Lower leg skin (tissue), 4 donors: ENCODE measurements around the gene ADAM20. TPM values are rescaled to one million over a fixed set of nuclear protein-coding genes. Genes with fewer than 3 reads are reported as not detected.

ENCODE experiments used
- DNase-seq, 2 donors: peaks; one replicate each; pipeline ENCODE4 v3.0.0-alpha.2; 2019; ENCODE audit warnings: low spot score in 2 of 2
- H3K4me3 ChIP-seq: fragments of 200-600 bp; sonication (generic); 2 replicates; pipeline ENCODE4 v1.5.1; 2017; ENCODE audit warnings: mild to moderate bottlenecking, low read depth; ENCODE audit not compliant: poor library complexity, severe bottlenecking
- CTCF ChIP-seq, 3 donors: fragments of 450-650 bp; IDR thresholded peaks; one replicate each; pipeline ENCODE4 v1.5.1; 2016; ENCODE audit warnings: antibody characterized with exemption in 3 of 3, mild to moderate bottlenecking in 3 of 3, moderate library complexity in 2 of 3
- POLR2A ChIP-seq, 2 donors: fragments of 450-650 bp; IDR thresholded peaks; one replicate each; pipeline ENCODE4 v1.6.1; 2016 to 2017; ENCODE audit warnings: antibody characterized with exemption in 2 of 2, mild to moderate bottlenecking in 1 of 2, moderate library complexity in 1 of 2
- WGBS, 2 donors: methylation state at CpG; one replicate each; pipeline ENCODE4 v1.1.5; 2018; 5-methylcytosine and 5-hydroxymethylcytosine counted together
- intact Hi-C: fragments of 100-400 bp; cut with DNase I; formaldehyde crosslinking; loops from one replicate; pipeline ENCODE4 v1.15.0; 2023; ENCODE audit warnings: low total_unique reads
- total RNA-seq, 4 donors: library from RNA; depleted of rRNA; stranded (reverse); fragments of >200 nt; gene quantifications; one replicate each; pipeline ENCODE4 v1.1.0, GENCODE V29; 2016

ADAM20 gene
- 1 to 10 TPM in 1 of 4 donors, under 1 TPM in 2, not detected in 1; 0.58 to 2.1 (median 0.61) TPM for total RNA-seq

- DNase-seq, result no peak
- TF ChIP-seq CTCF (IDR thresholded peaks at IDR 0.05) (no peak), POLR2A (IDR thresholded peaks at IDR 0.05) (no peak)
- intact Hi-C loops, result no loop called here
- H3K4me3 ChIP-seq, result no peak within 1 kb of the TSS
Observed at GRCh38 chr14:70534904-70535303, at the start of gene ADAM20. Gene ADAM20 (minus strand): TSS chr14:70535004. CDS start chr14:70524757, 10,247 bp downstream.

- TF ChIP-seq CTCF (IDR thresholded peaks at IDR 0.05) (no peak), POLR2A (IDR thresholded peaks at IDR 0.05) (no peak)
- no peak for DNase-seq
- intact Hi-C loops, result no loop called here
Observed at GRCh38 chr14:70576891-70577290, 42.1 kb upstream of the ADAM20 start.

DNA sequence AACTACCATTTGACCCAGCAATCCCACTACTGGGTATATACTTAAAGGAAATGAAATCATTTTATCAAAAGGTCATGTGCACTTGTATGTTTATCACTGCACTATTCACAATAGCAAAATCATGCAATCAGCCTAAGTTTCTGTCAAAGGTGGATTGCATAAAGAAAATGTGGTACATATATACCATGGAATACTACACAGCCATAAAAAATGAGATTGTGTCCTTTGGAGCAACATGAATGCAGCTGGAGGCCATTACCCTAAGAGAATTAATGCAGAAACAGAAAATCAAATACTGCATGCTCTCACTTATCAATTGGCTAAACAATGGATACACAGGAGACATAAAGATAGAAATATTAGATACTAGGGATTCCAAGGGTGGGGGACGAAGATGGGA lies 38.2 kb upstream of the ADAM20 start:
- TF ChIP-seq POLR2A (IDR thresholded peaks at IDR 0.05), result no peak
- no peak for TF ChIP-seq CTCF (IDR thresholded peaks at IDR 0.05)
- intact Hi-C loops, result no loop called here
- no peak for DNase-seq
- WGBS, 2 donors, result 96 to 100% methylated on average over 1 of the region's 1 CpG
- no peak overlapping the region for H3K4me3 ChIP-seq

More at GRCh38 chr14:70576891-70577290, 42.1 kb upstream of the ADAM20 start:
- 95 to 97% methylated on average over 2 of the region's 2 CpGs for WGBS, 2 donors
- H3K4me3 ChIP-seq, result no peak overlapping the region

GRCh38 chr14:70571139-70571538 lies 36.3 kb upstream of the ADAM20 start:
- no peak overlapping the region for H3K4me3 ChIP-seq
- 94 to 97% methylated on average over 2 of the region's 2 CpGs for WGBS, 2 donors
- no peak for TF ChIP-seq CTCF (IDR thresholded peaks at IDR 0.05)
- no peak for TF ChIP-seq POLR2A (IDR thresholded peaks at IDR 0.05)
- intact Hi-C loops, result no loop called here
- no peak for DNase-seq

GRCh38 chr14:70567791-70568190 lies 33.0 kb upstream of the ADAM20 start:
- no peak for DNase-seq
- 64 to 66% methylated on average over 2 of the region's 2 CpGs for WGBS, 2 donors
- TF ChIP-seq CTCF (IDR thresholded peaks at IDR 0.05), result no peak
- TF ChIP-seq POLR2A (IDR thresholded peaks at IDR 0.05), result no peak

DNA sequence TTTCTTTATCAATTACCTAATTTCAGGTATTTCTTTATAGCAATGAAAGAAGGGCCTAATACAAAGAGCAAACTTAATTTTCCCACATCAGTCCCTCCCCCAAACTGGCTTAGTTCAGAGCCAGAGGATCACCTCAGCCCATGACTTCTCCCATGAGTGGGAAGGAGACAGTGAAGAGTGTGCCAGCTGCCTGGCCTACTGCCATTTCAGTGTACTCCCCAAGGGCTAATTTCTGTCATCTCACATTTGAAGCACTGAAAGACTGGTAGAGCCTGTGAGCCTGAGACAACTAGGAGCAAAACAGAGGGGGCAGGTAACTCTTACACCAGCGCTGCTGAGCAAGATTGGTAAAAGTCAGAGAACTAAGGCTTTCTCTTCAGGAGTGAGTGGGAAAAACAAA lies 29.1 kb upstream of the ADAM20 start:
- DNase-seq, result no peak
- intact Hi-C loops, result no loop called here
- 70 to 74% methylated on average over 1 of the region's 1 CpG for WGBS, 2 donors

More at GRCh38 chr14:70567791-70568190, 33.0 kb upstream of the ADAM20 start:
- intact Hi-C loops, result no loop called here
- H3K4me3 ChIP-seq, result no peak overlapping the region

More for the DNA sequence above, 29.1 kb upstream of the ADAM20 start:
- H3K4me3 ChIP-seq, result no peak overlapping the region
- no peak for TF ChIP-seq POLR2A (IDR thresholded peaks at IDR 0.05)
